NCI-H82 treated with DMSO at 0.1 percent for 48 hours (cell line): ENCODE results near the gene SLC3A2.
"Not testable (repeated sequence)": the region's sequence is repeated elsewhere in the genome, so short reads cannot be mapped to it uniquely, and the experiment has no call there.

ENCODE experiments used
- DNase-seq: peaks from one replicate; lab custom pipeline; 2025; ENCODE audit not compliant: unreplicated experiment; lab: John Stamatoyannopoulos, UW

SLC3A2 gene

GRCh38 chr11:62852523-62853188 lies 28.0 kb upstream of the SLC3A2 start:
- no peak for DNase-seq

- DNase-seq = no peak
These were observed 27.3 kb upstream of the SLC3A2 start for GRCh38 chr11:62853279-62853965.

GRCh38 chr11:62854013-62854824 lies 26.5 kb upstream of the SLC3A2 start:
- DNase-seq = no peak

GRCh38 chr11:62854825-62855570 lies 25.7 kb upstream of the SLC3A2 start:
- no peak for DNase-seq

GRCh38 chr11:62855571-62856332 lies 24.9 kb upstream of the SLC3A2 start:
- DNase-seq = peak; percentile 87

- no peak for DNase-seq
These were observed 24.3 kb upstream of the SLC3A2 start for GRCh38 chr11:62856333-62856895.

GRCh38 chr11:62857541-62857982 lies 23.1 kb upstream of the SLC3A2 start:
- no peak for DNase-seq

GRCh38 chr11:62858201-62858600 lies 22.5 kb upstream of the SLC3A2 start:
- DNase-seq = no peak

GRCh38 chr11:62859281-62859703 lies 21.4 kb upstream of the SLC3A2 start:
- not testable (repeated sequence) for DNase-seq

GRCh38 chr11:62860835-62861563 lies 19.7 kb upstream of the SLC3A2 start:
- no peak for DNase-seq

GRCh38 chr11:62861564-62862192 lies 19.0 kb upstream of the SLC3A2 start:
- DNase-seq = not testable (repeated sequence)

GRCh38 chr11:62863687-62864335 lies 16.9 kb upstream of the SLC3A2 start:
- DNase-seq = peak; percentile 87

GRCh38 chr11:62865635-62866034 lies 15.1 kb upstream of the SLC3A2 start:
- DNase-seq = no peak

GRCh38 chr11:62874851-62875250 lies 5.8 kb upstream of the SLC3A2 start:
- DNase-seq = no peak

- no peak for DNase-seq
These were observed 4.8 kb upstream of the SLC3A2 start for GRCh38 chr11:62875698-62876478.

- no peak for DNase-seq
These were observed 4.0 kb upstream of the SLC3A2 start for GRCh38 chr11:62876712-62877111.

- no peak for DNase-seq
These were observed 1.3 kb upstream of the SLC3A2 start for GRCh38 chr11:62879235-62879978.
